ENCODE data around the gene DUSP9. TPM values are rescaled to one million over a fixed set of nuclear protein-coding genes. Genes with fewer than 3 reads are reported as not detected.
"Not testable (repeated sequence)": the region's sequence is repeated elsewhere in the genome, so short reads cannot be mapped to it uniquely, and the experiment has no call there.

DUSP9 gene
- total RNA-seq, 2 donors from 2014 or later: 0.18 to 0.31 TPM

- 92 to 100% methylated on average over 1 to 20 of the region's 23 CpGs for WGBS, 2 experiments (ENCODE audit: insufficient coverage in 1 of 2, insufficient read length in 1 of 2)
- Mint-ChIP-seq H3K36me3 (ENCODE audit: low read depth) (peaks cover 3% of the 10 kb centered on the region), H3K4me1 (no peaks in the 10 kb centered on the region), H3K27me3 (ENCODE audit: insufficient read depth) (no peaks in the 10 kb centered on the region), H3K4me3 (no peak overlapping the region), H3K9me3 (peaks cover 53% of the 10 kb centered on the region), H3K27ac (no peak overlapping the region)
- Histone ChIP-seq H3K9ac (ENCODE audit: extremely low read depth, low read length, poor library complexity, severe bottlenecking) (no peak overlapping the region), H3K9me3 (ENCODE audit: control insufficient read depth, low read length) (no peaks in the 10 kb centered on the region), H3K4me3 (ENCODE audit: low read length) (no peak overlapping the region), H3K4me1 (ENCODE audit: control insufficient read depth, insufficient read depth, low read length) (no peaks in the 10 kb centered on the region), H3K27ac (ENCODE audit: low read depth, low read length) (no peak overlapping the region), H3K27me3 (ENCODE audit: control insufficient read depth, insufficient read depth, low read length, poor library complexity, severe bottlenecking) (no peaks in the 10 kb centered on the region), H3K36me3 (ENCODE audit: control insufficient read depth, insufficient read depth, low read length) (no peaks in the 10 kb centered on the region)
- DNase-seq: no peak
- TF ChIP-seq CTCF (conservative IDR thresholded peaks at IDR 0.05): no peak
Measured at GRCh38 chrX:153694687-153695270, 47.8 kb downstream of the DUSP9 start.

DNA sequence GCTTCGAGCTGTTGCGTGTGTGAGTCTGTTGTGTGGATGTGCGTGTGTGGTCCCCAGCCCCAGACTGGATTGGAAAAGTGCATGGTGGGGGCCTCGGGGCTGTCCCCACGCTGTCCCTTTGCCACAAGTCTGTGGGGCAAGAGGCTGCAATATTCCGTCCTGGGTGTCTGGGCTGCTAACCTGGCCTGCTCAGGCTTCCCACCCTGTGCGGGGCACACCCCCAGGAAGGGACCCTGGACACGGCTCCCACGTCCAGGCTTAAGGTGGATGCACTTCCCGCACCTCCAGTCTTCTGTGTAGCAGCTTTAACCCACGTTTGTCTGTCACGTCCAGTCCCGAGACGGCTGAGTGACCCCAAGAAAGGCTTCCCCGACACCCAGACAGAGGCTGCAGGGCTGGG lies 49.1 kb downstream of the DUSP9 start:
- DNase-seq: no peak
- Histone ChIP-seq H3K4me3 (ENCODE audit: low read length) (no peak overlapping the region), H3K4me1 (ENCODE audit: control insufficient read depth, insufficient read depth, low read length) (no peaks in the 10 kb centered on the region), H3K27ac (ENCODE audit: low read depth, low read length) (no peak overlapping the region), H3K27me3 (ENCODE audit: control insufficient read depth, insufficient read depth, low read length, poor library complexity, severe bottlenecking) (no peaks in the 10 kb centered on the region), H3K9me3 (ENCODE audit: control insufficient read depth, low read length) (no peaks in the 10 kb centered on the region), H3K9ac (ENCODE audit: extremely low read depth, low read length, poor library complexity, severe bottlenecking) (no peak overlapping the region), H3K36me3 (ENCODE audit: control insufficient read depth, insufficient read depth, low read length) (no peaks in the 10 kb centered on the region)
- Mint-ChIP-seq H3K4me1 (no peaks in the 10 kb centered on the region), H3K36me3 (ENCODE audit: low read depth) (peaks cover 11% of the 10 kb centered on the region), H3K4me3 (no peak overlapping the region), H3K9me3 (peaks cover 57% of the 10 kb centered on the region), H3K27me3 (ENCODE audit: insufficient read depth) (no peaks in the 10 kb centered on the region), H3K27ac (no peak overlapping the region)
- WGBS, 2 experiments (ENCODE audit: insufficient coverage in 1 of 2, insufficient read length in 1 of 2): 94 to 100% methylated on average over 1 to 12 of the region's 15 CpGs
- no peak for TF ChIP-seq CTCF (conservative IDR thresholded peaks at IDR 0.05)

DNA sequence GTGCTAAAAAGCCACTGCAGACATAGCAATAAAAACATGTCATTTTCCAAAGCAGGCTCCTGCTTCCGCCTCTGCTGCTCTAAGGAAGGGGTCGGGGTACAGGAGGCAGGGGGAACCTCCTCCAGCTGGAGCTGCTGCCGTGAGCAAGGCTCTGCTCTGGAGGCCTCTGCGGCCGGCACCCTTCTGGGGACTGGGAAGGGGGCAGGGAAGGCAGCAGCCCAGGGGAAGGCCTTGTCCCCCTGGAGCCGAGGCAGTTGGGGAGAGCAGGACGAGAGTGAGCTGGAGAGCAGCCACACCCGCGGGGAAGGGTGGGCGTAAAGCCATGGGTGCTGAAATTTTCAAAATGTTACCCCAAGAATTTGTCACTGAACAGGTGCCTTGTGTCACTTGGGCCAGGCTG lies 49.5 kb downstream of the DUSP9 start:
- H3K4me1 ChIP-seq (ENCODE audit: control insufficient read depth, insufficient read depth, low read length); H3K27ac Mint-ChIP-seq; H3K4me3 ChIP-seq (ENCODE audit: low read length); H3K27ac ChIP-seq (ENCODE audit: low read depth, low read length); H3K4me3 Mint-ChIP-seq; H3K4me1 Mint-ChIP-seq; H3K27me3 Mint-ChIP-seq (ENCODE audit: insufficient read depth); H3K36me3 ChIP-seq (ENCODE audit: control insufficient read depth, insufficient read depth, low read length); DNase-seq; H3K9me3 ChIP-seq (ENCODE audit: control insufficient read depth, low read length); H3K27me3 ChIP-seq (ENCODE audit: control insufficient read depth, insufficient read depth, low read length, poor library complexity, severe bottlenecking); H3K9ac ChIP-seq (ENCODE audit: extremely low read depth, low read length, poor library complexity, severe bottlenecking): not testable (repeated sequence)
- 98 to 100% methylated on average over 4 to 7 of the region's 10 CpGs for WGBS, 2 experiments (ENCODE audit: insufficient coverage in 1 of 2, insufficient read length in 1 of 2)
- peaks cover 57% of the 10 kb centered on the region for H3K9me3 Mint-ChIP-seq
- H3K36me3 Mint-ChIP-seq (ENCODE audit: low read depth): peaks cover 11% of the 10 kb centered on the region

- 93% methylated on average over 8 to 16 of the region's 16 CpGs for WGBS, 2 experiments (ENCODE audit: insufficient coverage in 1 of 2, insufficient read length in 1 of 2)
- not testable (repeated sequence) for H3K4me3 ChIP-seq (ENCODE audit: low read length); H3K36me3 ChIP-seq (ENCODE audit: control insufficient read depth, insufficient read depth, low read length); H3K4me1 ChIP-seq (ENCODE audit: control insufficient read depth, insufficient read depth, low read length); H3K4me1 Mint-ChIP-seq; H3K27ac ChIP-seq (ENCODE audit: low read depth, low read length); H3K27ac Mint-ChIP-seq; H3K9me3 ChIP-seq (ENCODE audit: control insufficient read depth, low read length); DNase-seq; H3K4me3 Mint-ChIP-seq; H3K9ac ChIP-seq (ENCODE audit: extremely low read depth, low read length, poor library complexity, severe bottlenecking); H3K27me3 Mint-ChIP-seq (ENCODE audit: insufficient read depth); H3K27me3 ChIP-seq (ENCODE audit: control insufficient read depth, insufficient read depth, low read length, poor library complexity, severe bottlenecking)
- Mint-ChIP-seq H3K36me3 (ENCODE audit: low read depth) (peaks cover 14% of the 10 kb centered on the region), H3K9me3 (peaks cover 59% of the 10 kb centered on the region)
Measured at GRCh38 chrX:153696986-153697722, 50.2 kb downstream of the DUSP9 start.

Measured in endodermal cell (in vitro differentiated cells).